ENCODE measurements around the gene SIGLEC1. TPM values are rescaled to one million over a fixed set of nuclear protein-coding genes. Genes with fewer than 3 reads are reported as not detected.

SIGLEC1 gene
- total RNA-seq, 1 donor from 2014 or later = 114 TPM

DNA sequence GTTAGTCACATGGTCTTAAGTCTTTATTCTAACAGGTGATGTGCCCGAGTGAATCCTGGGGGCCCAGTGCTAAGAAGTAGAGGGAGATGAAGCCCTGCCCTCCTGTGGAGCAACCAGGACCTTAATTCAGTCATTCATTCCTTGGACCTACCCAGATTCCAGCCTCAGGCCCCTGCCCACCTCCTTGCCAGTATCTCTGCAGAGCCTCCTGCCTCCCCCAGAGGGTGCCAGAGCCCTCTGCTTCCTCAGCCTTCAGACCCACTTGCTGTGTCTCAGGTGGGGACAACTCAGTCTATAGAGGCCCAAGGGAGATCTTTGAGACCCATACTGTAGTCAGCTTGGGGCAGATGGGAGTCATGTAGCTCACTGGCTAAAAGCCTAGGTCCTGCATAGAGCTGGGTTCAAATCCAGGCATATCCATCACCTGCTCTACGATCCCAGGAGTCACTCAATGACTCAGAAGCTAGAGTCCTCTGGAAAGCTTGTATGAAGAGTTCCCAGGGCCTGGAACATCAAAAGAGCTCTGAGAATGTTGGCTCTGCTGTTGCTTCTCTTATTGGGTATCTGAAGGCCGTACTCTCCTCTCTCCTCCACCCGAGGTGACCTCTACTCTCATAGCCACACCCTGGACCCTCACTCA lies 3.9 kb upstream of the SIGLEC1 start:
- H3K4me3 ChIP-seq = no peak overlapping the region
- TF ChIP-seq, protein P1, sequence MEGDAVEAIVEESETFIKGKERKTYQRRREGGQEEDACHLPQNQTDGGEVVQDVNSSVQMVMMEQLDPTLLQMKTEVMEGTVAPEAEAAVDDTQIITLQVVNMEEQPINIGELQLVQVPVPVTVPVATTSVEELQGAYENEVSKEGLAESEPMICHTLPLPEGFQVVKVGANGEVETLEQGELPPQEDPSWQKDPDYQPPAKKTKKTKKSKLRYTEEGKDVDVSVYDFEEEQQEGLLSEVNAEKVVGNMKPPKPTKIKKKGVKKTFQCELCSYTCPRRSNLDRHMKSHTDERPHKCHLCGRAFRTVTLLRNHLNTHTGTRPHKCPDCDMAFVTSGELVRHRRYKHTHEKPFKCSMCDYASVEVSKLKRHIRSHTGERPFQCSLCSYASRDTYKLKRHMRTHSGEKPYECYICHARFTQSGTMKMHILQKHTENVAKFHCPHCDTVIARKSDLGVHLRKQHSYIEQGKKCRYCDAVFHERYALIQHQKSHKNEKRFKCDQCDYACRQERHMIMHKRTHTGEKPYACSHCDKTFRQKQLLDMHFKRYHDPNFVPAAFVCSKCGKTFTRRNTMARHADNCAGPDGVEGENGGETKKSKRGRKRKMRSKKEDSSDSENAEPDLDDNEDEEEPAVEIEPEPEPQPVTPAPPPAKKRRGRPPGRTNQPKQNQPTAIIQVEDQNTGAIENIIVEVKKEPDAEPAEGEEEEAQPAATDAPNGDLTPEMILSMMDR (IDR thresholded peaks at IDR 0.05) = peak; percentile 75
- intact Hi-C loops (cut with DNase I) = no loop called here
- no peaks in the 10 kb centered on the region for H3K9me3 ChIP-seq
- DNase-seq (peak; percentile 46), ATAC-seq (peak; percentile 49 to 63)
- H3K36me3 ChIP-seq = no peaks in the 10 kb centered on the region
- H3K4me1 ChIP-seq = peaks cover 15% of the 10 kb centered on the region
- H3K27me3 ChIP-seq (ENCODE audit: low read depth) = peaks cover 5% of the 10 kb centered on the region
- H3K27ac ChIP-seq = no peak overlapping the region

DNA sequence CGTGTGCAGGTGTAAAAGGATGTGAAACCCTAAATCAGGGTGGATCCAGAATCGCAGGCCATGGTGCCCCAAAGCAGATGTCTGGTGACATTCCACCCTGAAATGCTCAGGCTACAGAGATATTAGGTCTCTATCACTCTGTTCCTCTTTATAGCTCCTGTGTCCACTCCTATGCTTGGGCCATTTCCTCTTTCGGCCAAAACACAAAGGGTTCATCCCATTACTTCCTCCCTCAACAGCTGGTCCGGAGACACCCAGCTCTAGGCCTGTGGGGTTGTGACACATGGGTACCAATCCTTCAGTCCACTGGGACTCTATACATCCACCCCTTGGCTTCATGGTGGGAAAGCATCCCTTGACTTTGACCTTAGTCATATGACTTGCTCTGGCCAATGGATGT lies 1.7 kb upstream of the SIGLEC1 start:
- no peaks in the 10 kb centered on the region for H3K9me3 ChIP-seq
- TF ChIP-seq, protein P1 (IDR thresholded peaks at IDR 0.05) = no peak
- H3K27ac ChIP-seq = peak overlapping the region; percentile 24
- peak; percentile 49 for DNase-seq
- H3K36me3 ChIP-seq = no peaks in the 10 kb centered on the region
- intact Hi-C loops (cut with DNase I) = no loop called here
- H3K27me3 ChIP-seq (ENCODE audit: low read depth) = peaks cover 5% of the 10 kb centered on the region
- no peak overlapping the region for H3K4me3 ChIP-seq
- peaks cover 32% of the 10 kb centered on the region for H3K4me1 ChIP-seq
- peak; percentile 36 to 77 for ATAC-seq

DNA sequence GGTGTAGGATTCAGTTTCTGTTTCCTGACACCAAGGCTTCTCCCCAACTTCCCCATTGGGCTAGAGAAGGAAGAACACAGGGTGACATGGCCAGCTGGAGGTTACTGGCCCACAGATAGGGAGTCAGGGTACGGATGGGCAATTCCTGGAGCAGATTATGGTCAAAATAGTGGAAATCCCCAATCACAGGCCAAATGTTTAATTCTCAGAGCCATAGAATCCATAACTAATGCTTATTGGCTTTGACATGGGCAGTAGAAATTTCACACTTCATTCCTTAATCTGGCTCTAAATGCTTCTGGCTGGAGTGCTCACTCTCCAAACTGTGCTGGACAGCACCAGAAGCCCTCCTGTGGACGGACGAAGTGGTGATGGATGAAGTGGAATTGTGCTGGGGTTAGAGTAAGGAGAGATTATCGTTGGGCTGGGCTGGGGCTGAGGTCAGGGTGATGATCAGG lies 887 bp downstream of the SIGLEC1 start:
- Histone ChIP-seq H3K27me3 (ENCODE audit: low read depth) (peaks cover 5% of the 10 kb centered on the region), H3K36me3 (no peaks in the 10 kb centered on the region), H3K9me3 (no peaks in the 10 kb centered on the region), H3K4me1 (peaks cover 32% of the 10 kb centered on the region), H3K27ac (peak overlapping the region; percentile 22), H3K4me3 (peak overlapping the region; percentile 43)
- intact Hi-C loops (cut with DNase I) = no loop called here
- DNase-seq (no peak), ATAC-seq (peak; percentile 47 to 61)
- TF ChIP-seq, protein P1 (IDR thresholded peaks at IDR 0.05) = no peak

DNA sequence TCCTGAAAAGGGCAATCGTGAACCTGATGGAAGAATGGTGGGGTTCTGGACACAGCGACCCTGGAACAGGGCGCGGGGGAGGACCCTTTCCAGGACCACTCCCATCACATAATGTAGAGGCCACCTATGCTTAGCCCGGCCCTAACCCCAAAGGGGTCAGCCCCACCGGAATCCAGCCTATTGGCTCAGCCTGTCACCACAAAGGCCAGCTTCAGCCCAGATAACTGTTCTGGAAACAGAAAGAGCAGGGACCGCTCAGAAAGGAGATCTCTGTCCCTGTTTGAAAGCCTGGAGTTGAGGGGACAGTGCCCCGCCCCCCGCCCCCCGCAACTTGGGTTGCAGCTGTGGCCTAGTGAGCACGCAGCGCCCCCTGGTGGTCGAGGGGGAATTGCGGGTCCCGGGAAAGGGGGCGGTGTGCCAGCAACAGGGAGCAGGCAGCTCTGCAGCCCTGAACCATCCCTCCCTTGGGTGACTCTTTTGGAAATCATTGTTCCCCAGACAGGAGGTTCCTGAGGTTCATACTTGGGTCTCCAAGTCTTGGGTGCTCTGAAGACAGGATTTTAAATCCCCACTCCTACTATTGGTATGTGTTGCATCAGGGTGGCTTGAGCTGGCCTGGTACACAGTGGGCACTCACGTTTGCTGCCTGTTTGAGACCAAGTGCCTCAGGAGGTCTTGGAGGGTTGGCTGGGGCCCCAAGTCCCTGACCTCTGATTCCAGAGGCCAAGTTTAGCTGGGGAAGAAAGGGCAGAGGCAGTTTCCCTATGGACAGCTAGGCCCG lies 1.5 kb downstream of the SIGLEC1 start:
- Histone ChIP-seq H3K27me3 (ENCODE audit: low read depth) (peaks cover 5% of the 10 kb centered on the region), H3K4me1 (peaks cover 32% of the 10 kb centered on the region), H3K9me3 (no peaks in the 10 kb centered on the region), H3K36me3 (no peaks in the 10 kb centered on the region), H3K27ac (peak overlapping the region; percentile 22), H3K4me3 (peak overlapping the region; percentile 43)
- peak; percentile 83 for DNase-seq
- ATAC-seq = peak; percentile 63 to 72
- intact Hi-C loops (cut with DNase I) = no loop called here
- TF ChIP-seq, protein P1 (IDR thresholded peaks at IDR 0.05) = peak; percentile 99

DNA sequence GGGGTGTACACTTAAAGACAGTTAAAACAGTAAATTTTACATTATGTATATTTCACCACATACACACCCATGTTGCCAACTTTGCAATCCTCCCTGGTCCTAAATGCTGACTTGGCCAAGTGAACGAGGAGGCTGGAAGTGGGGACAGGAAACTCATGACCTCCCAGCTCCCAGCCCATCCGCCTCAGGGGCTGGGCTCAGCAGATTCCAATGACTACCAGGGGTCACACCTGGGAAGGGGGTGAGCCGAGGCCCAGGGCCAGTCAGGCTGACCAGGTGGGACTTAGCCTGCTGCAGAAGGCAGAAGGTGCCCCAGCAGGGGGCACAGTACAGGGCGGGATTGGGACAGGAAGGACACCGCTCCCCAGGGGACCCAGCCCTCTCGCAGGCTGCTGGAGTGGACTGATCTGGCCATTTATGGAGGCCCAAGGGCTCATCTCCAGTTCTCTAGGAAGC lies 2.4 kb downstream of the SIGLEC1 start:
- Histone ChIP-seq H3K9me3 (no peaks in the 10 kb centered on the region), H3K27ac (peak overlapping the region; percentile 22), H3K27me3 (ENCODE audit: low read depth) (peaks cover 5% of the 10 kb centered on the region), H3K4me1 (peaks cover 32% of the 10 kb centered on the region), H3K4me3 (peak overlapping the region; percentile 43), H3K36me3 (no peaks in the 10 kb centered on the region)
- intact Hi-C loops (cut with DNase I) = no loop called here
- ATAC-seq (peak in 1 of 2 donors; percentile 4), DNase-seq (peak; percentile 47)
- TF ChIP-seq, protein P1 (IDR thresholded peaks at IDR 0.05) = no peak

Data from lower lobe of right lung (tissue), 2 donors.